ENCODE measurements around the gene MPRIP. TPM values are rescaled to one million over a fixed set of nuclear protein-coding genes. Genes with fewer than 3 reads are reported as not detected.

Gene MPRIP
- total and polyA plus RNA-seq, 2 of the 13 experiments (the other 11 are each of a cell fraction or from before 2014, with no cell fraction given) = 50.2 to 52.4 TPM

DNA sequence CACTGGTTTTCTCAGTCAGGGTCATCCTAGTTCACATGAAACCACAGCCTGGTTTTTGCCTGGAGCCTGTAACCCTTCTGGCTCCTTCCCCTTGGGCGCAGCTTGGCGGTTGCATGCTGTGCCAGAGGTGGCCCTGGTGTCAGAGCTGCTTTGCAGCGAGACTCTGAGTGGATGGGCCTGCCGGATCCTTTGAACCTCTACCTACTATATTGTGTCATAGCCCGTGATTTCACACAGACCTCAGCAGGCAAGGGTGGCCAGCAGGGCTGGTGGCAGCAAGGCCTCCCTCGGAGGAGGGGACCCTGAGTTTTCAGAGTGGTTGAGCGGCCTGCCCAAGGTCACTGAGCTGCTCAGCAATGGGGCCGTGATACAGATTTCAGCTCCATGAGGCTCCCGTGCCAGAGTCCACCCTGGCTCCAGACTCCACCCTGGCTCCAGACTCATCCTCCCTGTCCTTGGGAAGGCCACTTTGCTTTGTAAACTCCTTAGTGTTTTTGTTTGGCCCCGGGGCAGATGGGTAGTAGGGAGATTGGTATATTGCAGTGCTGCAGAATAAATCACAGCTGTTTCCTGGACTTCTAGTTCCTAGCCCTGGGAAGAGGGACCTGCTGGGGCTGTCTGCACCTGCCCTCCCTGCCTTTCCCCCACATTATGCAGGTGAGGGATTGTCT lies 9.7 kb downstream of the MPRIP start (continued):
- TF ChIP-seq, protein P1, sequence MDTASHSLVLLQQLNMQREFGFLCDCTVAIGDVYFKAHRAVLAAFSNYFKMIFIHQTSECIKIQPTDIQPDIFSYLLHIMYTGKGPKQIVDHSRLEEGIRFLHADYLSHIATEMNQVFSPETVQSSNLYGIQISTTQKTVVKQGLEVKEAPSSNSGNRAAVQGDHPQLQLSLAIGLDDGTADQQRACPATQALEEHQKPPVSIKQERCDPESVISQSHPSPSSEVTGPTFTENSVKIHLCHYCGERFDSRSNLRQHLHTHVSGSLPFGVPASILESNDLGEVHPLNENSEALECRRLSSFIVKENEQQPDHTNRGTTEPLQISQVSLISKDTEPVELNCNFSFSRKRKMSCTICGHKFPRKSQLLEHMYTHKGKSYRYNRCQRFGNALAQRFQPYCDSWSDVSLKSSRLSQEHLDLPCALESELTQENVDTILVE (CRISPR knock-in tag; IDR thresholded peaks at IDR 0.05) = no peak
- peak; percentile 43; the same call in 1 of the 2 replicates for TF ChIP-seq SALL1 (CRISPR knock-in tag; IDR thresholded peaks at IDR 0.05)
- TF ChIP-seq ZNF891 (CRISPR knock-in tag; IDR thresholded peaks at IDR 0.05) = no peak
- TF ChIP-seq, protein P2, sequence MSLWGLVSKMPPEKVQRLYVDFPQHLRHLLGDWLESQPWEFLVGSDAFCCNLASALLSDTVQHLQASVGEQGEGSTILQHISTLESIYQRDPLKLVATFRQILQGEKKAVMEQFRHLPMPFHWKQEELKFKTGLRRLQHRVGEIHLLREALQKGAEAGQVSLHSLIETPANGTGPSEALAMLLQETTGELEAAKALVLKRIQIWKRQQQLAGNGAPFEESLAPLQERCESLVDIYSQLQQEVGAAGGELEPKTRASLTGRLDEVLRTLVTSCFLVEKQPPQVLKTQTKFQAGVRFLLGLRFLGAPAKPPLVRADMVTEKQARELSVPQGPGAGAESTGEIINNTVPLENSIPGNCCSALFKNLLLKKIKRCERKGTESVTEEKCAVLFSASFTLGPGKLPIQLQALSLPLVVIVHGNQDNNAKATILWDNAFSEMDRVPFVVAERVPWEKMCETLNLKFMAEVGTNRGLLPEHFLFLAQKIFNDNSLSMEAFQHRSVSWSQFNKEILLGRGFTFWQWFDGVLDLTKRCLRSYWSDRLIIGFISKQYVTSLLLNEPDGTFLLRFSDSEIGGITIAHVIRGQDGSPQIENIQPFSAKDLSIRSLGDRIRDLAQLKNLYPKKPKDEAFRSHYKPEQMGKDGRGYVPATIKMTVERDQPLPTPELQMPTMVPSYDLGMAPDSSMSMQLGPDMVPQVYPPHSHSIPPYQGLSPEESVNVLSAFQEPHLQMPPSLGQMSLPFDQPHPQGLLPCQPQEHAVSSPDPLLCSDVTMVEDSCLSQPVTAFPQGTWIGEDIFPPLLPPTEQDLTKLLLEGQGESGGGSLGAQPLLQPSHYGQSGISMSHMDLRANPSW (CRISPR knock-in tag; IDR thresholded peaks at IDR 0.05; ENCODE audit: borderline replicate concordance) = no peak
- TF ChIP-seq, protein P3, sequence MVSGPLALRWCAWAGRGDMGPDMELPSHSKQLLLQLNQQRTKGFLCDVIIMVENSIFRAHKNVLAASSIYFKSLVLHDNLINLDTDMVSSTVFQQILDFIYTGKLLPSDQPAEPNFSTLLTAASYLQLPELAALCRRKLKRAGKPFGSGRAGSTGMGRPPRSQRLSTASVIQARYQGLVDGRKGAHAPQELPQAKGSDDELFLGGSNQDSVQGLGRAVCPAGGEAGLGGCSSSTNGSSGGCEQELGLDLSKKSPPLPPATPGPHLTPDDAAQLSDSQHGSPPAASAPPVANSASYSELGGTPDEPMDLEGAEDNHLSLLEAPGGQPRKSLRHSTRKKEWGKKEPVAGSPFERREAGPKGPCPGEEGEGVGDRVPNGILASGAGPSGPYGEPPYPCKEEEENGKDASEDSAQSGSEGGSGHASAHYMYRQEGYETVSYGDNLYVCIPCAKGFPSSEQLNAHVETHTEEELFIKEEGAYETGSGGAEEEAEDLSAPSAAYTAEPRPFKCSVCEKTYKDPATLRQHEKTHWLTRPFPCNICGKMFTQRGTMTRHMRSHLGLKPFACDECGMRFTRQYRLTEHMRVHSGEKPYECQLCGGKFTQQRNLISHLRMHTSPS (CRISPR knock-in tag; IDR thresholded peaks at IDR 0.05; ENCODE audit: low read depth) = 0 out of 2 replicates have a peak, but pooled peaks have one; percentile 33
- no peak for TF ChIP-seq DPF2 (CRISPR knock-in tag; IDR thresholded peaks at IDR 0.05; ENCODE audit: borderline replicate concordance, low read depth)
- TF ChIP-seq, protein P4, sequence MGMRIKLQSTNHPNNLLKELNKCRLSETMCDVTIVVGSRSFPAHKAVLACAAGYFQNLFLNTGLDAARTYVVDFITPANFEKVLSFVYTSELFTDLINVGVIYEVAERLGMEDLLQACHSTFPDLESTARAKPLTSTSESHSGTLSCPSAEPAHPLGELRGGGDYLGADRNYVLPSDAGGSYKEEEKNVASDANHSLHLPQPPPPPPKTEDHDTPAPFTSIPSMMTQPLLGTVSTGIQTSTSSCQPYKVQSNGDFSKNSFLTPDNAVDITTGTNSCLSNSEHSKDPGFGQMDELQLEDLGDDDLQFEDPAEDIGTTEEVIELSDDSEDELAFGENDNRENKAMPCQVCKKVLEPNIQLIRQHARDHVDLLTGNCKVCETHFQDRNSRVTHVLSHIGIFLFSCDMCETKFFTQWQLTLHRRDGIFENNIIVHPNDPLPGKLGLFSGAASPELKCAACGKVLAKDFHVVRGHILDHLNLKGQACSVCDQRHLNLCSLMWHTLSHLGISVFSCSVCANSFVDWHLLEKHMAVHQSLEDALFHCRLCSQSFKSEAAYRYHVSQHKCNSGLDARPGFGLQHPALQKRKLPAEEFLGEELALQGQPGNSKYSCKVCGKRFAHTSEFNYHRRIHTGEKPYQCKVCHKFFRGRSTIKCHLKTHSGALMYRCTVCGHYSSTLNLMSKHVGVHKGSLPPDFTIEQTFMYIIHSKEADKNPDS (CRISPR knock-in tag; IDR thresholded peaks at IDR 0.05) = no peak
- TF ChIP-seq BORCS8-MEF2B (CRISPR knock-in tag; IDR thresholded peaks at IDR 0.05) = no peak
- 0 out of 2 replicates have a peak, but pooled peaks have one; percentile 10 for TF ChIP-seq RAD21 (CRISPR knock-in tag; IDR thresholded peaks at IDR 0.05)
- no peak for TF ChIP-seq NPAS2 (CRISPR knock-in tag; IDR thresholded peaks at IDR 0.05; ENCODE audit: borderline replicate concordance)
- no peak for TF ChIP-seq ZNF367 (CRISPR knock-in tag; IDR thresholded peaks at IDR 0.05; ENCODE audit: borderline replicate concordance)
- TF ChIP-seq NFE2L1 (CRISPR knock-in tag; IDR thresholded peaks at IDR 0.05; ENCODE audit: borderline replicate concordance) = no peak
- peak; percentile 23; the same call in 1 of the 2 replicates for TF ChIP-seq HNF4G (IDR thresholded peaks at IDR 0.05; ENCODE audit: borderline replicate concordance, low read depth, low read length)
- no peak for TF ChIP-seq HNF4G (CRISPR knock-in tag; IDR thresholded peaks at IDR 0.05; ENCODE audit: borderline replicate concordance, low read depth)
- TF ChIP-seq NR2F6 (IDR thresholded peaks at IDR 0.05) = 0 out of 2 replicates have a peak, but pooled peaks have one; percentile 30
- TF ChIP-seq NR2F6 (CRISPR knock-in tag; IDR thresholded peaks at IDR 0.05) = no peak
- TF ChIP-seq, protein P5, sequence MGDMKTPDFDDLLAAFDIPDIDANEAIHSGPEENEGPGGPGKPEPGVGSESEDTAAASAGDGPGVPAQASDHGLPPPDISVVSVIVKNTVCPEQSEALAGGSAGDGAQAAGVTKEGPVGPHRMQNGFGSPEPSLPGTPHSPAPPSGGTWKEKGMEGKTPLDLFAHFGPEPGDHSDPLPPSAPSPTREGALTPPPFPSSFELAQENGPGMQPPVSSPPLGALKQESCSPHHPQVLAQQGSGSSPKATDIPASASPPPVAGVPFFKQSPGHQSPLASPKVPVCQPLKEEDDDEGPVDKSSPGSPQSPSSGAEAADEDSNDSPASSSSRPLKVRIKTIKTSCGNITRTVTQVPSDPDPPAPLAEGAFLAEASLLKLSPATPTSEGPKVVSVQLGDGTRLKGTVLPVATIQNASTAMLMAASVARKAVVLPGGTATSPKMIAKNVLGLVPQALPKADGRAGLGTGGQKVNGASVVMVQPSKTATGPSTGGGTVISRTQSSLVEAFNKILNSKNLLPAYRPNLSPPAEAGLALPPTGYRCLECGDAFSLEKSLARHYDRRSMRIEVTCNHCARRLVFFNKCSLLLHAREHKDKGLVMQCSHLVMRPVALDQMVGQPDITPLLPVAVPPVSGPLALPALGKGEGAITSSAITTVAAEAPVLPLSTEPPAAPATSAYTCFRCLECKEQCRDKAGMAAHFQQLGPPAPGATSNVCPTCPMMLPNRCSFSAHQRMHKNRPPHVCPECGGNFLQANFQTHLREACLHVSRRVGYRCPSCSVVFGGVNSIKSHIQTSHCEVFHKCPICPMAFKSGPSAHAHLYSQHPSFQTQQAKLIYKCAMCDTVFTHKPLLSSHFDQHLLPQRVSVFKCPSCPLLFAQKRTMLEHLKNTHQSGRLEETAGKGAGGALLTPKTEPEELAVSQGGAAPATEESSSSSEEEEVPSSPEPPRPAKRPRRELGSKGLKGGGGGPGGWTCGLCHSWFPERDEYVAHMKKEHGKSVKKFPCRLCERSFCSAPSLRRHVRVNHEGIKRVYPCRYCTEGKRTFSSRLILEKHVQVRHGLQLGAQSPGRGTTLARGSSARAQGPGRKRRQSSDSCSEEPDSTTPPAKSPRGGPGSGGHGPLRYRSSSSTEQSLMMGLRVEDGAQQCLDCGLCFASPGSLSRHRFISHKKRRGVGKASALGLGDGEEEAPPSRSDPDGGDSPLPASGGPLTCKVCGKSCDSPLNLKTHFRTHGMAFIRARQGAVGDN (CRISPR knock-in tag; IDR thresholded peaks at IDR 0.05) = peak; percentile 72
